ENCODE data around the gene NRARP. TPM values are rescaled to one million over a fixed set of nuclear protein-coding genes. Genes with fewer than 3 reads are reported as not detected.

The NRARP gene
- total and polyA plus RNA-seq, 4 donors: 0.48 to 1.3 (median 0.93) TPM; not detected in 1

- TF ChIP-seq ZBTB33 (IDR thresholded peaks at IDR 0.05) (no peak), FOXA2 (IDR thresholded peaks at IDR 0.05) (no peak), TAF1 (conservative IDR thresholded peaks at IDR 0.05) (no peak)
- TF ChIP-seq, protein P1, sequence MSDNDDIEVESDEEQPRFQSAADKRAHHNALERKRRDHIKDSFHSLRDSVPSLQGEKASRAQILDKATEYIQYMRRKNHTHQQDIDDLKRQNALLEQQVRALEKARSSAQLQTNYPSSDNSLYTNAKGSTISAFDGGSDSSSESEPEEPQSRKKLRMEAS (IDR thresholded peaks at IDR 0.05): no peak
Observed at GRCh38 chr9:137265496-137266161, 36.4 kb downstream of the NRARP start (continued).

- Histone ChIP-seq H3K9ac (ENCODE audit: low read depth in 1 of 2, low read length in 2 of 2) (no peak overlapping the region), H3K4me3 (ENCODE audit: low read depth in 1 of 3, low read length in 3 of 3) (no peak overlapping the region), H3K27me3 (ENCODE audit: control insufficient read depth in 4 of 4, insufficient read depth in 4 of 4, low read length in 3 of 4) (no peaks in the 10 kb centered on the region), H3K9me3 (ENCODE audit: control insufficient read depth in 4 of 4, low read length in 3 of 4) (no peaks in the 10 kb centered on the region), H3K27ac (ENCODE audit: low read depth in 1 of 2, low read length in 2 of 2) (no peak overlapping the region), H3K4me1 (ENCODE audit: control insufficient read depth in 4 of 4, insufficient read depth in 4 of 4, low read length in 3 of 4) (peaks cover 5 to 25% (median 16%) of the 10 kb centered on the region in 4 donors), H3K36me3 (ENCODE audit: control insufficient read depth in 4 of 4, insufficient read depth in 3 of 4, low read depth in 1 of 4, low read length in 3 of 4) (peaks cover 5 to 13% (median 11%) of the 10 kb centered on the region in 4 donors)
- whole genome bisulfite sequencing: 96% methylated on average over 22 of the region's 22 CpGs
- TF ChIP-seq YY1 (IDR thresholded peaks at IDR 0.05): no peak
- no peak for DNase-seq (ENCODE audit: low spot score)
Observed at GRCh38 chr9:137264067-137264466, 38.0 kb downstream of the NRARP start.

GRCh38 chr9:137263506-137263905 lies 38.6 kb downstream of the NRARP start:
- Histone ChIP-seq H3K36me3 (ENCODE audit: control insufficient read depth in 4 of 4, insufficient read depth in 3 of 4, low read depth in 1 of 4, low read length in 3 of 4) (peaks cover 10 to 16% (median 12%) of the 10 kb centered on the region in 4 donors), H3K27ac (ENCODE audit: low read depth in 1 of 2, low read length in 2 of 2) (no peak overlapping the region)
- 56% methylated on average over 10 of the region's 10 CpGs for WGBS

GRCh38 chr9:137262909-137263285 lies 39.2 kb downstream of the NRARP start:
- TF ChIP-seq CTCF (IDR thresholded peaks at IDR 0.05; ENCODE audit: low read depth, low read length, missing input control): no peak
- TF ChIP-seq, protein P2, sequence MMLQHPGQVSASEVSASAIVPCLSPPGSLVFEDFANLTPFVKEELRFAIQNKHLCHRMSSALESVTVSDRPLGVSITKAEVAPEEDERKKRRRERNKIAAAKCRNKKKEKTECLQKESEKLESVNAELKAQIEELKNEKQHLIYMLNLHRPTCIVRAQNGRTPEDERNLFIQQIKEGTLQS (IDR thresholded peaks at IDR 0.05): no peak
- TF ChIP-seq YY1 (IDR thresholded peaks at IDR 0.05): no peak
- no peak for TF ChIP-seq FOXA2 (IDR thresholded peaks at IDR 0.05)
- TF ChIP-seq HNF4A (conservative IDR thresholded peaks at IDR 0.05): no peak
- no peak for TF ChIP-seq GABPA (IDR thresholded peaks at IDR 0.05 in 1 of 2, conservative IDR thresholded peaks at IDR 0.05 in 1 of 2)
- no peak for TF ChIP-seq JUND (IDR thresholded peaks at IDR 0.05)
- no peak for TF ChIP-seq RXRA (IDR thresholded peaks at IDR 0.05)
- TF ChIP-seq, protein P1 (IDR thresholded peaks at IDR 0.05): no peak
- TF ChIP-seq TAF1 (conservative IDR thresholded peaks at IDR 0.05): no peak
- TF ChIP-seq NR2F2 (IDR thresholded peaks at IDR 0.05): no peak
- TF ChIP-seq EGR1 (IDR thresholded peaks at IDR 0.05; ENCODE audit: low read depth in 2 of 2): no peak
- no peak for DNase-seq (ENCODE audit: low spot score)

More at GRCh38 chr9:137263506-137263905, 38.6 kb downstream of the NRARP start:
- H3K9me3 ChIP-seq (ENCODE audit: control insufficient read depth in 4 of 4, low read length in 3 of 4): no peaks in the 10 kb centered on the region
- no peak overlapping the region for H3K4me3 ChIP-seq (ENCODE audit: low read depth in 1 of 3, low read length in 3 of 3)
- DNase-seq (ENCODE audit: low spot score): no peak
- no peaks in the 10 kb centered on the region for H3K27me3 ChIP-seq (ENCODE audit: control insufficient read depth in 4 of 4, insufficient read depth in 4 of 4, low read length in 3 of 4)
- no peak overlapping the region for H3K9ac ChIP-seq (ENCODE audit: low read depth in 1 of 2, low read length in 2 of 2)
- peak; percentile 10 to 30 for TF ChIP-seq HNF4A (conservative IDR thresholded peaks at IDR 0.05)
- TF ChIP-seq TAF1 (conservative IDR thresholded peaks at IDR 0.05): no peak
- H3K4me1 ChIP-seq (ENCODE audit: control insufficient read depth in 4 of 4, insufficient read depth in 4 of 4, low read length in 3 of 4): peaks cover 5 to 20% (median 10%) of the 10 kb centered on the region in 4 donors

More at GRCh38 chr9:137262909-137263285, 39.2 kb downstream of the NRARP start:
- H3K4me1 ChIP-seq (ENCODE audit: control insufficient read depth in 4 of 4, insufficient read depth in 4 of 4, low read length in 3 of 4): peaks cover 2 to 15% (median 7%) of the 10 kb centered on the region in 4 donors
- WGBS: 90% methylated on average over 24 of the region's 24 CpGs
- no peak overlapping the region for H3K27ac ChIP-seq (ENCODE audit: low read depth in 1 of 2, low read length in 2 of 2)
- H3K9ac ChIP-seq (ENCODE audit: low read depth in 1 of 2, low read length in 2 of 2): no peak overlapping the region
- H3K36me3 ChIP-seq (ENCODE audit: control insufficient read depth in 4 of 4, insufficient read depth in 3 of 4, low read depth in 1 of 4, low read length in 3 of 4): peaks cover 9 to 16% (median 12%) of the 10 kb centered on the region in 4 donors
- no peaks in the 10 kb centered on the region for H3K9me3 ChIP-seq (ENCODE audit: control insufficient read depth in 4 of 4, low read length in 3 of 4)
- no peak overlapping the region for H3K4me3 ChIP-seq (ENCODE audit: low read depth in 1 of 3, low read length in 3 of 3)
- H3K27me3 ChIP-seq (ENCODE audit: control insufficient read depth in 4 of 4, insufficient read depth in 4 of 4, low read length in 3 of 4): no peaks in the 10 kb centered on the region

Measured in liver (tissue), 9 donors.